Endothelial cell of umbilical vein (primary cell): ENCODE data around the gene MACROH2A1. TPM values are rescaled to one million over a fixed set of nuclear protein-coding genes. Genes with fewer than 3 reads are reported as not detected.

ENCODE experiments used
- BruUV-seq: library from RNA; stranded (reverse); fragments of 400-500 nt; replicated peaks from 2 replicates; lab custom pipeline; 2021; lab: Mats Ljungman, UMichigan
- CTCF ChIA-PET: fragments of 300-600, 350-600 bp; sonication (Branson Sonifier 250); formaldehyde crosslinking; loops from one replicate; lab custom pipeline; 2021; ENCODE audit warnings: antibody characterized with exemption, inconsistent platforms; lab: Charles Lee
- POLR2A ChIA-PET: fragments of 300-600, 350-600 bp; sonication (Branson Sonifier 250); formaldehyde crosslinking; loops from one replicate; lab custom pipeline; 2021; ENCODE audit warnings: antibody characterized with exemption, inconsistent platforms; lab: Charles Lee
- DNase-seq: peaks from one replicate; pipeline ENCODE4 v3.0.0-alpha.2; 2011; ENCODE audit warnings: low read depth, low spot score
- FAIRE-seq: peaks from 2 replicates; lab custom pipeline; 2011; peaks lifted over from hg19 to GRCh38; lab: Jason Lieb, UNC
- H2AFZ ChIP-seq: 2 replicates; pipeline ENCODE4 v1.6.0; 2012; ENCODE audit warnings: low read depth, low read length, control low read depth, inconsistent platforms
- H3K27ac ChIP-seq: 2 replicates; pipeline ENCODE4 v1.5.1; 2011; ENCODE audit warnings: low read depth, mild to moderate bottlenecking, control low read depth, low read length, moderate library complexity; ENCODE audit not compliant: insufficient read depth
- H3K27me3 ChIP-seq, 2 experiments: 2 replicates each; pipeline versions ENCODE4 v1.6.0 to v1.6.1; 2011; ENCODE audit warnings: low read length in 2 of 2, mixed read lengths in 1 of 2; ENCODE audit not compliant: control insufficient read depth in 2 of 2, insufficient read depth in 2 of 2
- H3K36me3 ChIP-seq, 2 experiments: 2 replicates in 1 of 2; 3 replicates in 1 of 2; pipeline ENCODE4 v1.5.1; 2011; ENCODE audit warnings: low read length in 2 of 2, mild to moderate bottlenecking in 1 of 2, moderate library complexity in 1 of 2; ENCODE audit not compliant: control insufficient read depth in 2 of 2, insufficient read depth in 2 of 2; ENCODE audit errors: extremely low read depth in 1 of 2
- H3K4me1 ChIP-seq: 3 replicates; pipeline ENCODE4 v1.5.1; 2011; ENCODE audit warnings: mild to moderate bottlenecking, low read length; ENCODE audit not compliant: control insufficient read depth, insufficient read depth; ENCODE audit errors: extremely low read depth
- H3K4me2 ChIP-seq: 2 replicates; pipeline ENCODE4 v1.6.1; 2011; ENCODE audit warnings: low read length, control low read depth, mixed read lengths; ENCODE audit not compliant: insufficient read depth
- H3K4me3 ChIP-seq, 3 experiments: fragments of 200-600 bp in 1 of 3; sonication (generic), shearing (Covaris generic) in 1 of 3; replicated peaks in 1 of 3; 2 replicates each; pipeline ENCODE4 v1.5.1; 2011 to 2016; ENCODE audit warnings: control low read depth in 3 of 3, low read length in 3 of 3, mild to moderate bottlenecking in 2 of 3, inconsistent platforms in 1 of 3, low read depth in 1 of 3, moderate library complexity in 1 of 3; ENCODE audit not compliant: insufficient read depth in 1 of 3
- H3K79me2 ChIP-seq: 2 replicates; pipeline ENCODE4 v1.6.0; 2012; ENCODE audit warnings: low read length, inconsistent platforms; ENCODE audit not compliant: control insufficient read depth, insufficient read depth
- H3K9ac ChIP-seq: replicated peaks from 2 replicates; pipeline ENCODE3; 2011; ENCODE audit warnings: low read length, control low read depth; ENCODE audit not compliant: insufficient read depth; ENCODE audit errors: extremely low read depth
- H3K9me1 ChIP-seq: replicated peaks from 3 replicates; pipeline ENCODE4 v1.6.0; 2011; ENCODE audit warnings: mild to moderate bottlenecking, low read length; ENCODE audit not compliant: control insufficient read depth, insufficient read depth; ENCODE audit errors: extremely low read depth
- H3K9me3 ChIP-seq: replicated peaks from 2 replicates; pipeline ENCODE4 v1.5.1; 2012; ENCODE audit warnings: low read length, inconsistent platforms; ENCODE audit not compliant: control insufficient read depth, insufficient read depth
- H4K20me1 ChIP-seq: replicated peaks from 2 replicates; pipeline ENCODE3; 2011; ENCODE audit warnings: mild to moderate bottlenecking, low read length; ENCODE audit not compliant: control insufficient read depth, insufficient read depth; ENCODE audit errors: extremely low read depth
- CTCF ChIP-seq, 2 donors: IDR thresholded peaks; 1 replicate in 1 of 2; 2 replicates in 1 of 2; pipeline ENCODE4 v1.5.1; 2011; ENCODE audit warnings: low read length in 2 of 2, mild to moderate bottlenecking in 2 of 2, moderate library complexity in 2 of 2, control low read depth in 1 of 2, inconsistent platforms in 1 of 2, low read depth in 1 of 2; ENCODE audit not compliant: insufficient read depth in 1 of 2; ENCODE audit errors: extremely low read depth in 1 of 2
- EZH2 ChIP-seq: IDR thresholded peaks from 2 replicates; pipeline ENCODE4 v1.6.1; 2012; ENCODE audit warnings: borderline replicate concordance, low read depth, mild to moderate bottlenecking, moderate library complexity, low read length, inconsistent platforms; ENCODE audit not compliant: severe bottlenecking
- FOS ChIP-seq: IDR thresholded peaks from 2 replicates; pipeline ENCODE4 v1.6.1; 2011; ENCODE audit warnings: mild to moderate bottlenecking, low read length, moderate library complexity, borderline replicate concordance; ENCODE audit not compliant: insufficient read depth
- GATA2 ChIP-seq: IDR thresholded peaks from 2 replicates; pipeline ENCODE4 v1.7.0; 2011; ENCODE audit warnings: low read depth, mild to moderate bottlenecking, moderate library complexity, mixed read lengths, low read length; ENCODE audit not compliant: insufficient read length, insufficient read depth
- JUN ChIP-seq: IDR thresholded peaks from 2 replicates; pipeline ENCODE4 v1.6.1; 2011; ENCODE audit warnings: borderline replicate concordance, low read depth; ENCODE audit not compliant: insufficient read length, insufficient read depth
- MAX ChIP-seq: IDR thresholded peaks from 2 replicates; pipeline ENCODE4 v1.6.1; 2011; ENCODE audit not compliant: insufficient read depth, insufficient read length
- MYC ChIP-seq: IDR thresholded peaks from one replicate; pipeline ENCODE4 v1.6.1; 2011; ENCODE audit warnings: mild to moderate bottlenecking, low read depth, low read length
- POLR2A ChIP-seq: IDR thresholded peaks from 2 replicates; pipeline ENCODE4 v1.6.1; 2012; ENCODE audit warnings: low read depth, mild to moderate bottlenecking, control low read depth, low read length
- POLR2AphosphoS5 ChIP-seq: IDR thresholded peaks from 2 replicates; pipeline ENCODE4 v1.6.1; 2012; ENCODE audit warnings: low read depth, mild to moderate bottlenecking, control low read depth, low read length, moderate library complexity; ENCODE audit not compliant: insufficient read depth
- dilution Hi-C: fragments of 300-500 bp; cut with MboI; formaldehyde crosslinking; loops from one replicate; pipeline ENCODE4 v1.15.0; 2019; ENCODE audit warnings: low sequenced_read_pairs; ENCODE audit not compliant: extremely low pct_ligation_motif_present
- intact Hi-C: fragments of 100-400 bp; cut with micrococcal nuclease; formaldehyde crosslinking; loops from one replicate; pipeline ENCODE4 v1.10.0; 2022
- polyA plus RNA-seq, 4 experiments: library from polyadenylated mRNA; depleted of rRNA in 3 of 4; stranded (reverse) in 3 of 4; unstranded in 1 of 4; fragments of >200 nt; gene quantifications; 2 replicates each; pipeline versions ENCODE4 v1.2.1 to v1.2.3, GENCODE V29; 2011 to 2012; ENCODE audit warnings: missing spikeins in 1 of 4
- total RNA-seq: library from RNA; stranded (reverse); gene quantifications from 2 replicates; pipeline ENCODE4 v1.2.3, GENCODE V29; 2021

MACROH2A1 gene
- total and polyA plus RNA-seq, 2 donors (not counting 3 experiments of a cell fraction or from before 2014, with no cell fraction given), result 89.3 to 147 TPM

- ChIA-PET CTCF (interaction anchor here (0.8 kb wide), 1 partner anchor 8 kb away, joined by 3 read pairs; the partner anchor contains the start of gene MACROH2A1), POLR2A (no interaction called here)
- Histone ChIP-seq H3K36me3 (peaks cover 3 to 10% of the 10 kb centered on the region in 2 experiments), H3K9me1 (no peaks in the 10 kb centered on the region), H3K4me1 (peaks cover 14% of the 10 kb centered on the region), H3K27ac (no peak overlapping the region), H4K20me1 (peaks cover 4% of the 10 kb centered on the region), H3K4me3 (no peak overlapping the region), H2AFZ (no peak overlapping the region), H3K4me2 (no peak overlapping the region), H3K9ac (no peak overlapping the region), H3K9me3 (no peaks in the 10 kb centered on the region), H3K79me2 (peaks cover 78% of the 10 kb centered on the region), H3K27me3 (no peaks in the 10 kb centered on the region)
- FAIRE-seq (peak; percentile 40), DNase-seq (no peak)
- dilution Hi-C loops (no loop called here), intact Hi-C loops (no loop called here)
- TF ChIP-seq MAX (no peak), POLR2A (no peak), EZH2 (no peak), MYC (no peak), FOS (no peak), JUN (no peak), CTCF (IDR thresholded peaks at IDR 0.05; ENCODE audit: extremely low read depth in 1 of 2, insufficient read depth in 1 of 2, low read depth in 1 of 2, low read length in 2 of 2) (no peak), POLR2AphosphoS5 (no peak), GATA2 (no peak)
- BruUV-seq, result no TSS peak
Observed at GRCh38 chr5:135391116-135391868, 7.7 kb downstream of the MACROH2A1 start.
